Stimulated activated CD4-positive, alpha-beta T cell treated with anti-CD3 and anti-CD28 coated beads, Interleukin-2, amount 100 ng/mL, for 4 hours (primary cell): ENCODE data around the gene FGD4.
"Not testable (repeated sequence)": the region's sequence is repeated elsewhere in the genome, so short reads cannot be mapped to it uniquely, and the experiment has no call there.

Experiments
- DNase-seq: peaks from one replicate; pipeline ENCODE4 v3.0.0-alpha.2; 2020; ENCODE audit warnings: low read depth

The FGD4 gene

DNA sequence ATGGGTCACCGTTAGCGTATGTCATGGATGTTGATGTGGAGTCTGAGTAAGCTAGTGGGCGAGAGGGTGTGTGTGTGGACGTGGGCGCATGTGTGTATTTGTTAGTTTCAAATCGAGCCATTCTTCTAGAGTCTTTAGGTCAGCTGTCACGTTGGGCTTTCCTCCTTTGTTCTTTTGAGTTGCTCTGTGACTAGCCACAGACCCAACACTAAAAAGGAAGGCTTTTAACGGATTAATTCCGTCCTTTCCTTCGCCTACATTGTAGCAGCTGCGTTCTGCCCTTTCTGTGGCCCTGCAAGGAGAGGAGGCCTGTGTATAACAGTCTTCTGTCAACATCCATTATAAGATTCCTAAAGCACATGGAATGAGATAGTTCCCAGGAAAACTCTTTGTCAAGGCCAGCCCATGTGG is 162.6 kb downstream of the FGD4 start:
- no peak for DNase-seq

DNA sequence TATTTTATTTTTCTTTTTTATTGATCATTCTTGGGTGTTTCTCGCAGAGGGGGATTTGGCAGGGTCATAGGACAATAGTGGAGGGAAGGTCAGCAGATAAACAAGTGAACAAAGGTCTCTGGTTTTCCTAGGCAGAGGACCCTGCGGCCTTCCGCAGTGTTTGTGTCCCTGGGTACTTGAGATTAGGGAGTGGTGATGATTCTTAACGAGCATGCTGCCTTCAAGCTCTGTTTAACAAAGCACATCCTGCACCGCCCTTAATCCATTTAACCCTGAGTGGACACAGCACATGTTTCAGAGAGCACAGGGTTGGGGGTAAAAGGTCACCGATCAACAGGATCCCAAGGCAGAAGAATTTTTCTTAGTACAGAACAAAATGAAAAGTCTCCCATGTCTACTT is 163.1 kb downstream of the FGD4 start:
- DNase-seq, result not testable (repeated sequence)

DNA sequence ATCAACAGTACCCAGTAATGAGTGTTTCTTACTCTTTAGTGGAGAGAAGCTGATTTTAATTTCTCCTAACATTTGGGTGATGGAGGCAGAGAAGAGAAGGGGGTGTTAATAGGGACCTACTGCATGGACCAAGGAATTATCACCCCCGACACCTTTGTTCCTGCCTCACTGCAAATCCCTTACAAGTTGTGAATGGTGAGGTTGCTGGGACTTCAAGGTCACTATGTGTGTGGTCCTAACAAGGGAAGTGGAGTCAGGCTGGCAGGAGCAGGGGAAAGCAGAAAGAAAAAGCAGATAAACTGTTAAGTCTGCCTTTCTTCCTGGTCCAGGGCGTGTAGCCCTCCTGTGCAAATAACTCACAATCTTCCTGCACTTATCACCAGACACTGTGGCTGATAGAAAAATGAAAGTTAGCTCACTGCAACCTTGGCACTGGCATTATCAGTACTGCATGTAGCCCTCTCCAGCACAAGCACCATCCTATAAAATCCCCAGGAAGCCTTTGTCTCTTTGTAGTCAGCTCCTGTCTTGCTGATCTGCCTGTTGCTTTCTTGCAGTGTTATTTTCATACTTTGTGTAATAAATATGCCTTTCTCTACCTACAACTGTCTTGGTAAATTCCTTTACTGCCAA is 167.4 kb downstream of the FGD4 start:
- DNase-seq, result no peak

DNA sequence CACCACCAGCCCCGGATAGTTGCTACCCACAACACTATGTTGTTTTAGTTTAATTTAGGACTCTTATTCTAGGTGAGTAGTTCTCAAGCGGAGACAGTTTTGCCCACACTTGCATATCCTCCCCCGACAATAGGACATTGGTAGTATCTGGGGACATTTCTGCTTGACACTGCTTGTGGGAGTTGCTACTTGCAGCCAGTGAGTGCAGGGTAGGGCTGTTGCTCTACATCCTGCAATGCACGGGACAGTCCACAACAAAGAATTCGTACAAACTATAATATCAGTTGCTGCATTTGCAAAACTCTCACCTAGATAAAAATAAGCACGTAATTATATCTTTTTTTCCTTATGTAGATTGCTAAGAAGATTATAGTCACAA is 167.9 kb downstream of the FGD4 start:
- DNase-seq, result no peak

DNA sequence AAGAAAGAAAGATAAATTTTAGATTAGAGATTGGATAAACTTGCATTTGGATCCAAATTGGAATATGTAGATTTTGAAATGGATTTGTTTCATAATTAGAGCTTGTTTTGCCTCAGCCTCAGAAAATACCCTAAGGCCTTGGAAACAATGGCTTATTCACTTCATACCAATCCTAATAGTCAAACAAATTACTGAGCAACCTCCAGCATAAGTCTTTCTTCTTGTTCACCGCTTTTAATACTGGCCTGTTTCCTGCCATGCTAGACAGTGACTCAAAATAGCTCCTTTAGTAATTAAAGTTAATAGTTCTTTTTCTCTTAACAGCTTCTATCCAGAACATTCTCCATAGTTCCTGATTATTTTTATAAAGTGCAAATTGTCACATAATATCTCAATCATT is 168.9 kb downstream of the FGD4 start:
- no peak for DNase-seq

DNA sequence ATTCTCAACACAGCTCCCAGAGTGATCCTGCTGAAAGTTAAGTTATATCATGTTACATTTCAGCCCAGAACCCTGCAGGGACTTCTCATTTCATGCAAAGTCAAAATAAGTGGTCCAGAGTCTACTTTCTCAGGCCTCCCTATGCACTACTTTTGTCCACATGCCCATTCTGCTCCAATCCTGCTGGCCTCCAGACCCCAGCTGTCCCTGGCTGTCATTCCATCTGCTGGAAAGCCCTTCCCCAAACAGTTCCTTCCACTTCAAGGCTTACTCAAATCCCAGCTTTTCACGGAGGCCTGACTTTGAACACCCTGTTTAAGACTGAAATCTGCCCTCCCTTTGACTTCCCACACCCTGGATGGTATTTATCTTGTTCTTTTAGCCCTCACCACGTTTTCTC is 169.9 kb downstream of the FGD4 start:
- DNase-seq, result no peak

DNA sequence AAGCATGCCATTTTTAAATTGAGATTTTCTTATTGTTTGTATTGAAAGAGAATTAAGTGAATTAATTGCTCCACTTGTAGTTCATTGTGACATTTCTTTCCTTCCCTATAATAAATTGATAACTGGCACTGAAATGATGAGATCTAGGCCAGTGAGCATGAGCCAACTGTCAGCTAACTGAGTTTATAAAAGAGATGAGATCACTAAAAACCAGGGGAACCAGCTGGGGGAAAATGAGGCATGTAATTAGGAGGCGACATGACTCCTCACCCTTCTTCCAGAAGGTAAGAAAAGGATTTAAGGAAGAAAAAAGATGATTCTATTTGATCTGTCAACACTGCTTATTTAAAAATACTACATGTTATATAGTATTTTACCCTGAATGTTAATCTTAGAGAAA is 175.2 kb downstream of the FGD4 start:
- no peak for DNase-seq

DNA sequence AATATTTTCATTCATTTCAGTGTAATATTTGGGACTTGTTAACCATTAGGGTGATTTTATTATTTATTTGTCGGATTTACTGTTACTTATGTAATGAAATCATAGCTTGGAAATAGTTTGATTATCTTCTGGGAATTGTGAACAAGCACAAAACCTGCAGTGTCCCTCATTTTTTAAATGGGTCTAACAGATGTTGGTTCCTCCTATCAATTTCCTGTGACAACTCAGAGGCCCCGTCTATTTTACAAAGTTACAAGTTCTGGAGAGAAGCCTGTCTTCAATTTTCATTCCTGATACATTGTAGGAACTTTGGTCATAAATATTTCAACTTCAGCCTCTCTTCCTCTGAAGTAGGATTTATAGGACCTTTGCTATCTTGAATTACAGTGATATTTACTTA is 178.0 kb downstream of the FGD4 start:
- DNase-seq, result no peak

DNA sequence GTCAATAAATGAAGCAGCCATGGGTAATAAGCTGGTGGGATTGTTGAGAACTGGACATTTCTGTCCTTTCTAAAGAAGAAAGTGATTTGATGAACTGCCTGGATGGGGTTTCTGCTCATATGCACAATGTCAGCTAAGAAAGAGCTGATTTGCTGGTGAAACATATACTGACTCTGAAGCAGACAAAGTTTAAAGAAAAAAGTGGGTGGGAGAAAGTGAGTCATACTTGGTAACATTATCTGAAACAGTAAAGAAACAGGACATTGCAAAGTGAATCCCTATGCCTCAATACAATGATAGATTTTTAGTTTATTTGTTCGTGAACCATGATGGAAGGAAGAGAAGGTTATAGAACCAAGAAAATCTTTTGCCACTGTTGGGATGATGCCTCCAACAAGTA is 184.2 kb downstream of the FGD4 start:
- DNase-seq, result no peak

DNA sequence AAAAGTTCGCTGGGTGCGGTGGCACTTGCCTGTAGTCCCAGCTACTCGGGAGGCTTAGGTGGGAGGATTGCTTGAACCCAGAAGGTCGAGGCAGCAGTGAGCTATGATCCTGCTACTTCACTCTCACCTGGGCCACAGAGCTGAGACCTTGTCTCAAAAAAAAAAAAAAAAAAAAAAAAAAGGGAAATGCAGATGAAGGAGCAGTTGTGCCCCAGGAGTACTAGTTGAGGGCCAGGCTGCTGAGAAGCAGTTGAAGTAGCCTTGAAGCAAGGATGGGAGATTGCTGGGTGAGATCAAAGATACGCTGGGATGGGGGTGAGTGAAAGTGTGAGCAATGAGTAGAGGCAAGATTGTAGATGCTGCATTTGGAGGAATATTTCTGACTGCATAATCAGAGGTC is 186.3 kb downstream of the FGD4 start:
- DNase-seq, result no peak

DNA sequence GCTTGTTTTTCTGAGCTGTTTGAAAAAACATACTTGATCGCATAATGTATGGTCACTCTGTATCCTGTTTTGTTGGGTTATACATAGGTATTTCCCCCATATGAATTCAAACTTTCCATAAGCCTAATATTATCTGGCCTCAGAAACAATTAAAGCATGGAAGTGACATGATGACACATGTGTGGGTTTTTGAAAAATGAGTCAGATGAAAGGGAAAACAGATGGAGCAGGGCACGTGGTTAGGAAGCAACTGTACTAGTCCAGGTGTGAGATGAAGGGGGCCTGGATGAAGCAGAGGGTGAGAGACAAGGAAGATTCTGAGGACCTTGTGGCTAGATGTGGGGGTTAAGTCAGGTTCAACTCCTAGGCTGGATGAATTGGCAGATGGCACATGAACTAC is 187.0 kb downstream of the FGD4 start:
- no peak for DNase-seq

DNA sequence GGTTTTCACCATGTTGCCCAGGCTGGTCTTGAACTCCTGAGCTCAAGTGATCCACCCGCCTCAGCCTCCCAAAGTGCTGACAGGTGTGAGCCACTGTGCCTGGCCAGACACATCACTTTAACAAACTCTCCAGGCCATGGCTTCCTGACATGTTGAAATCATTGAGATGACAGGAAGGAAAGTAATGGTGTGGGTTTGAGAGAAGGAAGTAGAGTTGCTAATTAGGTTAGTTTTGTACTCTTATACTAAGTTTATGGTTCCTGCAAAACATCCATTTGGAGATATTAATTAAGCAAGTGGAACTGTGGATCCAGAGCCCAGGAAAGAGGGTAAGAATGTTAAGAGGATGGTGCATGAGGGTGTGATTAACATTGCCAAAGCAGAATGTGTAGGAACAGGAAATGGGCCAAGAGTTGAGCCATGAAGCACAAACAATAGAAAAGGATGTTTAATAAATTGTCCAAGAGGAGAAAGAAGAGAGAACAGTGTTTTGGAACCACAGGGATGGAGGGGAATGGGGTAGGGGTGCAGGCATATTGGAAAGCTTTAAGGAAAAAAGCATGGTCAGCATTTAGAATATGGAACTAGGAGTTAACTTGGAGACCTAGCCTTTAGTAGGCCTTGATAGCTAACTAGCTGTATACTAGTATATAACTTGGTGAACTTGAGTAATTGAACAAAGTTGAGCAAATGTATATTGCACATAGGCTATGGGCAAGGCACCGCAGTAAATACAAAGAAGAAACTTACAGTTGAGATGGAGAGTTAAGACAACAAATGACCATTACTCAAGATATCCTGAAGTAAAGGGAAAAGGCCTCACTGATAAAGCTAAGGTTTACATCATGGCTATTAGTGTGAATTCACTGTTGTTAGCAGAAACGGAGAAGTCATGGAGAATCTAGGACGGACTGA is 188.5 kb downstream of the FGD4 start:
- no peak for DNase-seq

DNA sequence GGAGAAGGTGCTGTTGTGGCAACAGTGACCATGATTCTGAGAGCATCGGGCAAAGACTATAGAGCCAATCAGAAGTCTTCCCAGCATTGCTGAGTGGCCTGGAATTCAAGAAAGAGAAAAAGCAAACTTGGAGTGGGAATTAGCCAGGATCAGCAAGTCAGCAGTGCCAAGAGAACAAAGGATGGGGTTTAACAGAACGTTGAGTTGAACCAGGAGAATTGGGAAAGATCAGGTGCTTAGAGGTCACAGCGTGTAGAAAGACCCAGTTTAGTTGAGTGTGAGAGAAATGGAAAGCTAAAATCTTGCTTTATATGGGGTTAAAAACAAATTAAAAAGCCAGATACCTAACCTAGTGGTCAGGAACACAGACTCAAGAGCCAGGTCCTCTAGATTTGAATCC is 189.2 kb downstream of the FGD4 start:
- DNase-seq, result no peak

DNA sequence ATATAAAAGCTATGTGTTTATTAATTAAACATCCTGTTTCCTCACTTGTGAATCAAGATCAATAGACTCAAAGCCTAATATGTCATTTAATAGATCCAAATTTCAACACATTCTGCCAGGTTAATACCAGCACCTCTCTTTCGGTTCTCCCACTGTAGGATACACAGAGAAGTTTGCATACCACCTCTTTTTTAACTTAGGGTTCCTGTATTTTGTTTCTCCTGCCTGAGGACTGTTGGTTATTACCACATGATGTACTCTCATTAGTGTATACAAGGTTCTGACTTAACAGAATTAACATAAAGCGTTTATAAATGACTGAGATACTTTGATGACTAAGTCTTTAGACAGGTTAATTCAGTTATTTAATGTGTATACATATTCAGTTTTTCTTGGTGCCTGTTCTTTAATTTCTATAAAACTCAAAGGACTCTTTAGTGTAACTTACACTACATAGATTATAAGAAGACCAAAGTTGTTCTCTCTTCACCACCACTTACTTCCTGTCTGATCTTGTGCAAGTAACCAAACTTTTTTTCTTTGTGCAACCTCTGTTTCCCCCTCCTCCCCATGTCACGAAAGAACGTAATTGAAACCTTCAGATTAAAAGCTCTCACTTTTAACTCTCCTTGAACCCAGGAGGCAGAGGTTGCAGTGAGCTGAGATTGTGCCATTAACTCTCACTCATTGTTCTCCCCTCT is 190.0 kb downstream of the FGD4 start:
- DNase-seq, result no peak

DNA sequence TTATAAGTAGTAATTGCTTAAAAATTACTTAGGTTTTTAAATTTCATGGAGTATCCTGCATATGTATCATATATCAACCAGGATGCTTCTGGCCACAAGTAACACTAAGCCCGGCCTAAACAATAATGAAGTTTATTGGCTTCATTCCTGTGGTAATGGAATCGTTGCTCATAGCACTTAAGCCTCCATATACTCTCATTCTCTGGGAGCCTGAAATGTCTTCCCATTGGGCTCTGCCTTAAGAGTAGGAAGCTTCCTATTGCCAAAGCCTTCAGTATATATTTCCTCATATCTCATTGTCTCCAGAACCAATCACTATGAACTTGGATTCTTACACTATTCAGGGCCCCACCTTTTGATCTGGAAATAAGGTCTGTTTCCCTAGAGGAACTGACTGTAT is 195.9 kb downstream of the FGD4 start:
- no peak for DNase-seq

DNA sequence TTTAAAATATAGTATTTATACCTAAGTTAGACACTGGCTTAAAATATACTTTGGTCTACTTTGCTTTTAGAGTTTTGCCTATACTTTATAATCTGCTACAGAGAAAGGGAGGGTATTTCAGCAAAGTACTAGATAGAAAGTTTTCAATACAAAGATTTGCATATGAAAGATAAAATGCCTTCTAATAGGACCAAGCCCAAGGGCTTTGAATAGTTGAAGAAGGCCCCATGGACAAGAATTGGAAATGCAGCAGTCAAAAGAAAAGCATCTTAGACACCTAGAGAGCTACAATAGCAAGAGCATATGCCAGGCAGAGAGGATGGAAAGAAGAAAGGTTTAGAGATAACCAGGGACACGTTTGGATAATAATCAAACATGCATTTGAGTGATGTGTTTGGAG is 196.7 kb downstream of the FGD4 start:
- no peak for DNase-seq

DNA sequence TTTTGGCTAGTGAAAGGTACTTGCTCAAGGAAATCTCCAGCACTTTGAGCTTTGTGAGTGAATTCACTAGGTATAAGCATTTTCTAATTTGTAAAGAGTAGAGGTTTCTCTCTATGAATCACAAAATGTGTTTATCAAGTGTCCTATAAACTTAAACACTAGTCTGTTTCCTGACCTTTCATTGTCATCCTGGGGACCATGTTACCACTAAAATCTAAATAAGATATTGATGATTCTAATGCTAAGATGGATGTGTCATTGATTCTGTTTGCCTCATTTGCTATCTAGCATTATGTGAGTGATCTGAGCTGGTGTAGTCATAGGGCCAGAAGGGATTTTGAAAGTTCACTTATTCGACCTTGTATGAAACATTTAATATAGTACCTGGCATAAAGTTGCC is 199.3 kb downstream of the FGD4 start:
- no peak for DNase-seq

DNA sequence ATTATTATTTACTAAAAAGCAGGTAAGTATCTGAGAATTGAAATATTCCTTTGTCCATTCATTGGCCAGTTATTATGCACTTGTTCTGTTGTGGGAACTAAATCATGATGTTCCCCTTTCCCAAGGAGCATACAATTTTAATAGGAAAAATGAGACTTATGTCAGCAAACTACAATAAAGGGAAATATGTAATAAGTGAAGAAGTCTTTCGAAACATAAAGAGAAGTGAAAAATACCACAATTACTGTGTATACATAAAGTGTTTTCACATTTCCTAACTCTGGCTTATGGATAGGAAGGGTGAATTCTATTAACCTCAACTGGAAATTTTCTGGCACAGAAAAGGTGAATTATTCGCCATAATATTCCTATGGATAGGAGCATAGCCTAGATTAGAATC is 201.3 kb downstream of the FGD4 start:
- no peak for DNase-seq

DNA sequence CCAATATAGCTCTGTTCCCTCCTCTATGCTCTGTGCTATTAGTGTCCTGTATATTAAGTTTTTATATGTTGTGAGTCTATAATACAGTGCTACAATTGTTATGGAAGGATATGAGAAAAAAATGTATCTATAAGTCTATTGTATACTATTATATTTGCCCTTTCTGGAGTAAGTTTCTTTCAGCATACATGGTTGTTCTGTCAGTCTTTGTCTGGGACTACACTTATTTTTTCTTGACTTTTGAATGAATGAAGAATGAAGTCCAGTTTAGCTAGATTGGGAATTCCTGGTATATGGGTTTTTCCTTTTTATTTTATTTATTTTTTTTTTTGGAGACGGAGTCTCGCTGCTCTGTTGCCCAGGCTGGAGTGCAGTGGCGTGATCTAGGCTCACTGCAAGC is 203.7 kb downstream of the FGD4 start:
- no peak for DNase-seq

DNA sequence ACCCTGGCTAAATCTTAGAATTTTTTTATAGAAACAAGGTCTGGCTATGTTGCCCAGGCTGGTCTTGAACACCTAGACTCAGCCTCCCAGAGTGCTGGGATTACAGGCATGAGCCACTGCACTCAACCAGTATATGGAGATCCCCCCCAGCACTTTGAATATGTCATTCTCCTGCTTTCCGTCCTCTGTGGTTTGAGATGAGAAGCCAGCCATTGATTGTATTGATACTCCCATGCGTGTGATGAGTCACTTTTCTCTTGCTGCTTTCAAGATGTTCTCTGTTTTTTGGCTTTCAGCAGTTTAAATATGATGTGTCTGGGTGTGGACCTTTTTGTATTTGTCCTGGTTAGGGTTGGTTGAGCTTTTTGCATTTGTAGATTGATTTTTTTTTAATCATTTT is 204.5 kb downstream of the FGD4 start:
- no peak for DNase-seq

DNA sequence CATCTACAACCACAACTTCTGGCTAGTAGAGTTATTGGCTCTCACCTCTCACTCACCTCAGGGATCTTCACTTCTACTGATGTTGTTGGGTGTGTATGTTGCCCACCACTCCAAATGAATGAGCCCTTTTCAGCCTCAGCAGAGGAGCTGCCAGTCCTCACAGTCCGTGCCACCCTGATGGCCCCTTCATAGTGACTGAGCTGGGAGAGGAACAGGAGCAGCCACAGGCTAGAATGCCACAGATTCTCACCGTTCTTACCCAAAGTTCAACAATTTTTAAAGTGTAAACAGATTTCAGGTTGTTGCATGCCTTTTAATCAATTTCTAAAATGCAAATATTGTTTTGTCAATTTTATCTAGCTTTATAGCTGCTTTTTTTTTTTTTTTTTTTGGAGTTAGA is 205.2 kb downstream of the FGD4 start:
- no peak for DNase-seq

DNA sequence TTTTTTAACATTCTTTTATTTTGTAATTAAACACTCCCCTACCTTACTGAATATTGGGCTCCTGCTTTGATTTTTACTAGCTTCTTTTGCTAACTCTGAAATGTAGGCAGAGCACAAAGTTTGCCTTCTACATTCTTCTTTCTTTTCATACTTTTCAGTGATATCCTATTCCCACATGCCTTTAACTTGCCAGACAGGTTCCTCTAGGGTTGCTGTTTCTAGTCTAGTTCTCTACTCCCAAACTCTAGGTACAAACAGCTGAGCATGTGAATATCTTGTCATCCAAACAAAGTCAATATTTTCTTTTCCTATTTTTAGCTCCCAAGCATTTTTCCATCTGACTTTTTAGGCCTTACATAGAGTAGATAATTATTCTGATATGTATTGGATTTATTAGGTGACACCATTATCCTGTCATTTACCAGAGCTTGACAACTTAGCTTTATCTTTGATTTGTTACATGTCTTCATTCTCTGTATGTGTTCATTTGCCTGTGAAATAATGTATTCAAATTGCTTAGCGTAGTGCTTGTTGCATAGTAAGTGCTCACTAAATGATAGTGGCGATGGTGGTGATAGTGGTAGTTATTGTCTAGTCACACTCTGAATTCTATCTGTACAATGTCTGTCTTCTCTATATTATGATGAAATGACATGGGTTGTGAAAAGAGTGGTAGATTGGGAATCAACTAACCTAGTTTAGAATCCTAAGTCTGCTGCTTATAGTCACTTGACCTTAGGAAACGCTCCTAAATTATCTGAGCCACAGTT is 206.2 kb downstream of the FGD4 start:
- no peak for DNase-seq
